A549 (cell line): ENCODE results near the gene ITGAV. TPM values are rescaled to one million over a fixed set of nuclear protein-coding genes. Genes with fewer than 3 reads are reported as not detected.
A peak's percentile ranks its signal among the peaks of the same experiment; 100 is the strongest.

Experiments
- ATAC-seq, 2 experiments: fragments of 200-7000 bp in 1 of 2; fragments of >200 bp in 1 of 2; cut with Nextera tagmentation in 1 of 2; cut with Tn5 transposase in 1 of 2; 3 replicates each; pipeline versions ENCODE4 v1.8.0 to v1.9.1; 2018 to 2020; ENCODE audit warnings: mild to moderate bottlenecking in 1 of 2, moderate library complexity in 1 of 2
- CTCF ChIA-PET: fragments of 300-600 bp; sonication (Branson Sonifier 250); formaldehyde crosslinking; extraction: SDS; loops from one replicate; lab custom pipeline; 2021; ENCODE audit warnings: antibody characterized with exemption, inconsistent platforms; lab: Yijun Ruan, JAX
- POLR2A ChIA-PET: fragments of 350-600 bp; formaldehyde crosslinking; extraction: SDS; loops from one replicate; lab custom pipeline; 2021; ENCODE audit warnings: antibody characterized with exemption, inconsistent platforms; lab: Yijun Ruan, JAX
- DNase-seq, 2 experiments: peaks; one replicate each; pipeline versions ENCODE4 v3.0.0 to v3.0.0-alpha.2; 2011 to 2016; ENCODE audit warnings: low read depth in 1 of 2, low spot score in 1 of 2
- FAIRE-seq: peaks from 2 replicates; lab custom pipeline; 2011; peaks lifted over from hg19 to GRCh38; lab: Jason Lieb, UNC
- H3K27ac ChIP-seq, 2 experiments: fragments of >200 bp; sonication (Bioruptor Twin); formaldehyde crosslinking; 3 replicates each; pipeline ENCODE4 v1.5.1; 2016 to 2017
- H3K4me1 ChIP-seq: fragments of >200 bp; sonication (Bioruptor Twin); formaldehyde crosslinking; 3 replicates; pipeline ENCODE4 v1.6.1; 2016
- H3K4me2 ChIP-seq: fragments of >200 bp; sonication (Bioruptor Twin); formaldehyde crosslinking; 3 replicates; pipeline ENCODE4 v1.6.1; 2016
- H3K4me3 ChIP-seq: fragments of >200 bp; sonication (Bioruptor Twin); formaldehyde crosslinking; 3 replicates; pipeline ENCODE4 v1.5.1; 2016
- H3K9me3 ChIP-seq: fragments of >200 bp; sonication (Bioruptor Twin); formaldehyde crosslinking; 3 replicates; pipeline ENCODE4 v1.6.1; 2016
- CBX2 ChIP-seq: fragments of 200-600 bp; sonication (generic); IDR thresholded peaks from 2 replicates; pipeline ENCODE4 v1.6.1; 2016; ENCODE audit warnings: low read depth, mild to moderate bottlenecking, borderline replicate concordance
- CBX8 ChIP-seq: fragments of 200-600 bp; sonication (generic); IDR thresholded peaks from 2 replicates; pipeline ENCODE4 v1.6.1; 2016
- EP300 ChIP-seq, 2 experiments: fragments of >200 bp; sonication (Bioruptor Twin); formaldehyde crosslinking; IDR thresholded peaks; 2 replicates in 1 of 2; 3 replicates in 1 of 2; pipeline ENCODE4 v1.6.1; 2016 to 2017
- HOXB5 ChIP-seq: fragments of 250-450 bp; sonication (Bioruptor Pico); IDR thresholded peaks from 2 replicates; pipeline ENCODE4 v1.5.0; 2020; ENCODE audit warnings: mild to moderate bottlenecking, moderate library complexity
- MAFK ChIP-seq: fragments of 450-650 bp; IDR thresholded peaks from 2 replicates; pipeline ENCODE4 v1.6.1; 2014; ENCODE audit not compliant: partially characterized antibody
- MAZ ChIP-seq: fragments of 150-350 bp; IDR thresholded peaks from 2 replicates; pipeline ENCODE4 v1.6.1; 2014; ENCODE audit warnings: antibody characterized with exemption, low read depth, low read length, borderline replicate concordance
- NR3C1 ChIP-seq: fragments of >200 bp; sonication (Bioruptor Twin); formaldehyde crosslinking; IDR thresholded peaks from 3 replicates; pipeline ENCODE4 v1.6.1; 2017
- POLR2AphosphoS2 ChIP-seq: conservative IDR thresholded peaks from 2 replicates; pipeline ENCODE4 v1.6.1; 2012; ENCODE audit warnings: low read length, improper control_type of control experiment, inconsistent platforms
- RARB ChIP-seq: fragments of 250-450 bp; sonication (Bioruptor Pico); IDR thresholded peaks from 2 replicates; pipeline ENCODE4 v1.8.0; 2021; ENCODE audit warnings: mild to moderate bottlenecking, moderate library complexity
- RCOR1 ChIP-seq: fragments of 150-350 bp; IDR thresholded peaks from 2 replicates; pipeline ENCODE4 v1.6.1; 2014; ENCODE audit warnings: antibody characterized with exemption, low read length, low read depth
- REST ChIP-seq: fragments of 200-600 bp; sonication (generic); IDR thresholded peaks from 2 replicates; pipeline ENCODE4 v1.6.1; 2016; ENCODE audit warnings: antibody characterized with exemption, mild to moderate bottlenecking, moderate library complexity
- SREBF2 ChIP-seq: fragments of 450-650 bp; IDR thresholded peaks from 2 replicates; pipeline ENCODE4 v1.6.1; 2014; ENCODE audit warnings: mild to moderate bottlenecking, moderate library complexity
- TP53 ChIP-seq: fragments of 250-450 bp; sonication (Bioruptor Pico); IDR thresholded peaks from 2 replicates; pipeline ENCODE4 v1.5.0; 2021; ENCODE audit warnings: mild to moderate bottlenecking, moderate library complexity
- ZC3H11A ChIP-seq: fragments of 450-650 bp; IDR thresholded peaks from 2 replicates; pipeline ENCODE4 v1.6.1; 2014; ENCODE audit warnings: antibody characterized with exemption, mild to moderate bottlenecking
- ZNF302 ChIP-seq: fragments of 250-450 bp; sonication (Bioruptor Pico); IDR thresholded peaks from 2 replicates; pipeline ENCODE4 v1.9.0; 2021; ENCODE audit warnings: inconsistent platforms, mild to moderate bottlenecking, moderate library complexity
- ZSCAN20 ChIP-seq: fragments of 250-450 bp; sonication (Bioruptor Pico); IDR thresholded peaks from 2 replicates; pipeline ENCODE4 v1.8.0; 2022; ENCODE audit warnings: mild to moderate bottlenecking, moderate library complexity
- WGBS: methylation state at CpG from one replicate; pipeline ENCODE4 v1.1.6; 2017; ENCODE audit errors: missing lambda C conversion rate; 5-methylcytosine and 5-hydroxymethylcytosine counted together
- polyA plus RNA-seq, 4 experiments: library from polyadenylated mRNA; depleted of rRNA in 3 of 4; stranded (reverse); fragments of >200 nt; fragmentation: RNase III in 1 of 4; extraction: RNeasy Plus Mini Kit Qiagen cat#74134 plus additional on column Dnase treatment in 1 of 4; gene quantifications; 2 replicates in 3 of 4; 3 replicates in 1 of 4; pipeline ENCODE4 v1.2.3, GENCODE V29; 2011 to 2017
- TF ChIP-seq, protein P1 (sequence below): fragments of >200 bp; sonication (Bioruptor Twin); formaldehyde crosslinking; IDR thresholded peaks from 2 replicates; pipeline ENCODE4 v1.6.1; 2016
- TF ChIP-seq, protein P2 (sequence below): IDR thresholded peaks from 2 replicates; pipeline ENCODE4 v1.6.1; 2012; ENCODE audit warnings: low read depth, borderline replicate concordance
- TF ChIP-seq, protein P3 (sequence below): fragments of 450-650 bp; IDR thresholded peaks from 2 replicates; pipeline ENCODE4 v1.6.1; 2014; ENCODE audit warnings: antibody characterized with exemption

The ITGAV gene
- polyA plus RNA-seq, 2 of the 4 experiments (the other 2 are of a cell fraction): 93.3 to 148 TPM

DNA sequence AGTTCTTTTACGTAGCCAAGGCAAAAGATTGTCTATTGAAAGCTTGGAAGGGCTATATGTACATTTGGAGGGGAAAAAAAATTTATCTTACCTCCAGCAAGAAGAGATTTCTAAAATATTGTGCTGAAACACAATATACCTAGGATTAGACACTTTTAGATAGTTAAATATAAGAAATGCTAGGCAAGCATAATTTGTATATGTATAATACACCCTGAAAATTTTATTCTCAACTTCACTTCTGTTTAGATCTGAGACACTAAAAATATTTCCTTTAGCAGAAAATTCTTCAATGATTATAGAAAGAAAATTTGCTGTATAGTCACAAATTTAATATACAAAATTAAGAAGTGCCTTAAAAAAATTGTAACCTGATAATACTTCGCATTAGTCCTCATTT, 42.6 kb downstream of the ITGAV start:
- ATAC-seq (no peak), FAIRE-seq (no peak), DNase-seq (no peak)
- no peak overlapping the region for H3K4me2 ChIP-seq
- H3K4me3 ChIP-seq: no peak overlapping the region
- no peaks in the 10 kb centered on the region for H3K9me3 ChIP-seq
- POLR2A ChIA-PET: no interaction called here
- CTCF ChIA-PET: no interaction called here
- TF ChIP-seq ZSCAN20 (no peak), MAFK (peak; percentile 57)
- 89% methylated on average over 2 of the region's 2 CpGs for whole genome bisulfite sequencing
- no peaks in the 10 kb centered on the region for H3K4me1 ChIP-seq
- no peak overlapping the region for H3K27ac ChIP-seq

- no peak overlapping the region for H3K4me3 ChIP-seq
- no peaks in the 10 kb centered on the region for H3K9me3 ChIP-seq
- no peak for FAIRE-seq
- TF ChIP-seq MAZ (no peak), POLR2AphosphoS2 (no peak), ZC3H11A (no peak), RARB (CRISPR knock-in tag) (no peak), HOXB5 (CRISPR knock-in tag) (no peak), EP300 (IDR thresholded peaks at IDR 0.05) (no peak), CBX2 (no peak)
- TF ChIP-seq, protein P1, sequence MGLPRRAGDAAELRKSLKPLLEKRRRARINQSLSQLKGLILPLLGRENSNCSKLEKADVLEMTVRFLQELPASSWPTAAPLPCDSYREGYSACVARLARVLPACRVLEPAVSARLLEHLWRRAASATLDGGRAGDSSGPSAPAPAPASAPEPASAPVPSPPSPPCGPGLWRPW: no peak
- TF ChIP-seq, all 56 proteins: peak for 0
- POLR2A ChIA-PET: no interaction called here
- DNase-seq (no peak), ATAC-seq (no peak)
- Histone ChIP-seq H3K4me2 (no peak overlapping the region), H3K4me1 (peaks cover 5% of the 10 kb centered on the region; the same call in 1 of the 3 replicates), H3K27ac (no peak overlapping the region)
- CTCF ChIA-PET: interaction anchor here (1.0 to 1.8 kb wide), 3 partner anchors 73 to 149 kb away, joined by 3 to 9 read pairs (median 3); no protein-coding TSS in a partner anchor
These were observed 44.8 kb downstream of the ITGAV start for GRCh38 chr2:186634701-186635100.

DNA sequence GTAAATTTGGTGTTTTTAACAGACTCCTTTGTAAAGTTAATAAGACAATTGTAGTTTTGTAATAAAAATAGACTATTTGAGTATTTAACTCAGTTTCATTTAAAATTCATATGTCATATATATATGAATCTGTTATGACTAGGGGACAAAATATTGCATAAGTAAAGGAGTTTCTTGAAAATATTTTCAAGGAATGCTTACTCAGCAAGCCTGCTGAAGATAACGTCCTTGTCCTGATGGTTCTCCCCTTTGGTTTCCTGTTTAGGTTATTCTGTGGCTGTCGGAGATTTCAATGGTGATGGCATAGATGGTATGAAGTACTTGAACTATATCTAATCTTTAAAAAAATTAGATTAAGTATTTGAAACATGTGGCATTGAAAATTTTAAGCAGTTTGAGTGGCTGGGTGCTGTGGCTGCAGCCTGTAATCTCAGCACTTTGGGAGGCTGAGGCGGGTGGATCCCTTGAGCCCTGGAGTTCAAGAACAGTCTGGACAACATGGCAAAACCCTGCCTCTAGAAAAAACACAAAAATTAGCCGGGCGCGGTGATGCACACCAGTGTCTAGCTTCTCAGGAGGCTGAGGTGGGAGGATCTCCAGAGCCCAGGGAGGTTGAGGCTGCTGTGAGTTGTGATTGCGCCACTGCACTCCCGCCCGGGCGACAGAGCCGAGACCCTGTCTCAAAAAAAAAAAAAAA, 47.1 kb downstream of the ITGAV start:
- no peaks in the 10 kb centered on the region for H3K9me3 ChIP-seq
- WGBS: 92% methylated on average over 11 of the region's 11 CpGs
- POLR2A ChIA-PET: no interaction called here
- H3K4me1 ChIP-seq: peaks cover 10% of the 10 kb centered on the region; the same call in 1 of the 3 replicates
- H3K4me3 ChIP-seq: no peak overlapping the region
- peak; percentile 90 for TF ChIP-seq MAFK
- TF ChIP-seq, protein P2, sequence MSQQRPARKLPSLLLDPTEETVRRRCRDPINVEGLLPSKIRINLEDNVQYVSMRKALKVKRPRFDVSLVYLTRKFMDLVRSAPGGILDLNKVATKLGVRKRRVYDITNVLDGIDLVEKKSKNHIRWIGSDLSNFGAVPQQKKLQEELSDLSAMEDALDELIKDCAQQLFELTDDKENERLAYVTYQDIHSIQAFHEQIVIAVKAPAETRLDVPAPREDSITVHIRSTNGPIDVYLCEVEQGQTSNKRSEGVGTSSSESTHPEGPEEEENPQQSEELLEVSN: no peak
- TF ChIP-seq, all 56 proteins: peak for 1
- H3K4me2 ChIP-seq: no peak overlapping the region
- FAIRE-seq (no peak), ATAC-seq (no peak; a peak in 1 of 6 replicates), DNase-seq (no peak)
- CTCF ChIA-PET: no interaction called here
- no peak overlapping the region for H3K27ac ChIP-seq

DNA sequence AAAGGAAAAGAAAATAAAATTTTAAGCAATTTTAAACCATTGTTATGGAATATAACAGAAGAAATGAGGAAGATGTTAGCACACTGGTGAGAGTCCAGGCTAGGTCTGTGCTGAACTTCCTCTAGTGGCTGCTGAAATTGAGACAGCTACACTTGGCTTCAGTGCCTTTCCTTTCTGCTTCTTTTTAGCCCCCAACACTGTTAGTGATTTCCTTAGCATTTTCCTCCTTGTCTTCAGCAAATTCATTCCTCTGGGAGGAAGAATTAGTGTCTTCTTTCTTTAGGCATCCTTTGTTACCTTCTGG, 47.6 kb downstream of the ITGAV start:
- DNase-seq (no peak), FAIRE-seq (no peak), ATAC-seq (peak; percentile 44 to 48; a peak in 2 of 6 replicates)
- Histone ChIP-seq H3K4me3 (no peak overlapping the region), H3K4me2 (no peak overlapping the region), H3K4me1 (peaks cover 11% of the 10 kb centered on the region; the same call in 1 of the 3 replicates), H3K27ac (no peak overlapping the region), H3K9me3 (no peaks in the 10 kb centered on the region)
- POLR2A ChIA-PET: no interaction called here
- TF ChIP-seq, protein P1: no peak
- TF ChIP-seq NR3C1 (no peak), REST (no peak), MAFK (no peak), RCOR1 (no peak), ZNF302 (CRISPR knock-in tag) (no peak), CBX8 (no peak), TP53 (CRISPR knock-in tag) (no peak), SREBF2 (no peak)
- TF ChIP-seq, protein P2: no peak
- TF ChIP-seq, protein P3, sequence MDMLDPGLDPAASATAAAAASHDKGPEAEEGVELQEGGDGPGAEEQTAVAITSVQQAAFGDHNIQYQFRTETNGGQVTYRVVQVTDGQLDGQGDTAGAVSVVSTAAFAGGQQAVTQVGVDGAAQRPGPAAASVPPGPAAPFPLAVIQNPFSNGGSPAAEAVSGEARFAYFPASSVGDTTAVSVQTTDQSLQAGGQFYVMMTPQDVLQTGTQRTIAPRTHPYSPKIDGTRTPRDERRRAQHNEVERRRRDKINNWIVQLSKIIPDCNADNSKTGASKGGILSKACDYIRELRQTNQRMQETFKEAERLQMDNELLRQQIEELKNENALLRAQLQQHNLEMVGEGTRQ: no peak
- CTCF ChIA-PET: no interaction called here
